IMR-90 (cell line): ENCODE measurements around the gene MB. TPM values are rescaled to one million over a fixed set of nuclear protein-coding genes. Genes with fewer than 3 reads are reported as not detected.

ENCODE experiments used
- ATAC-seq: fragments of 200-7000 bp; cut with Tn5 transposase; 2 replicates; pipeline ENCODE4 v1.9.1; 2020; ENCODE audit warnings: low read depth, mild to moderate bottlenecking, moderate library complexity
- BruUV-seq: library from RNA; stranded (reverse); fragments of 400-500 nt; replicated peaks from 2 replicates; lab custom pipeline; 2021; lab: Mats Ljungman, UMichigan
- CTCF ChIA-PET: fragments of 300-600 bp; formaldehyde crosslinking; extraction: SDS; loops from one replicate; lab custom pipeline; 2021; ENCODE audit warnings: antibody characterized with exemption; lab: Yijun Ruan, JAX
- POLR2A ChIA-PET: fragments of 300-600 bp; sonication (Branson Sonifier 250); formaldehyde crosslinking; loops from one replicate; lab custom pipeline; 2022; ENCODE audit warnings: antibody characterized with exemption; ENCODE audit not compliant: unreplicated experiment; lab: Charles Lee
- DNase-seq: peaks from one replicate; pipeline ENCODE4 v3.0.0; 2013
- H2AFZ ChIP-seq: replicated peaks from 2 replicates; pipeline ENCODE3; 2013; ENCODE audit warnings: low read length, mild to moderate bottlenecking; ENCODE audit not compliant: poor library complexity
- H2AK5ac ChIP-seq: 2 replicates; pipeline ENCODE4 v1.6.1; 2013; ENCODE audit warnings: low read depth, low read length, inconsistent platforms
- H2AK9ac ChIP-seq: replicated peaks from 2 replicates; pipeline ENCODE3; 2013; ENCODE audit warnings: mild to moderate bottlenecking, low read depth, low read length, moderate library complexity; ENCODE audit not compliant: poor library complexity
- H2BK120ac ChIP-seq: 2 replicates; pipeline ENCODE4 v1.6.1; 2013; ENCODE audit warnings: low read depth, low read length, inconsistent platforms
- H2BK15ac ChIP-seq: 3 replicates; pipeline ENCODE4 v1.6.1; 2013; ENCODE audit warnings: low read depth, low read length, inconsistent platforms
- H2BK20ac ChIP-seq: 2 replicates; pipeline ENCODE4 v1.6.1; 2013; ENCODE audit warnings: low read depth, mild to moderate bottlenecking, inconsistent platforms, low read length, moderate library complexity
- H2BK5ac ChIP-seq: 2 replicates; pipeline ENCODE4 v1.6.1; 2013; ENCODE audit warnings: mild to moderate bottlenecking, low read depth, low read length, inconsistent platforms; ENCODE audit not compliant: poor library complexity, severe bottlenecking
- H3K14ac ChIP-seq: replicated peaks from 2 replicates; pipeline ENCODE4 v1.6.1; 2013; ENCODE audit warnings: low read depth, low read length, inconsistent platforms
- H3K18ac ChIP-seq: 2 replicates; pipeline ENCODE4 v1.6.1; 2013; ENCODE audit warnings: low read depth, low read length, control low read depth
- H3K23ac ChIP-seq: 2 replicates; pipeline ENCODE4 v1.6.1; 2013; ENCODE audit warnings: low read depth, low read length, inconsistent platforms
- H3K27ac ChIP-seq: 2 replicates; pipeline ENCODE4 v1.5.1; 2013; ENCODE audit warnings: mild to moderate bottlenecking, control low read depth, low read length; ENCODE audit not compliant: insufficient read depth
- H3K27me3 ChIP-seq: 2 replicates; pipeline ENCODE4 v1.6.1; 2013; ENCODE audit warnings: low read length; ENCODE audit not compliant: control insufficient read depth, insufficient read depth
- H3K36me3 ChIP-seq: 2 replicates; pipeline ENCODE4 v1.6.1; 2013; ENCODE audit warnings: low read length, mixed read lengths; ENCODE audit not compliant: control insufficient read depth, insufficient read depth
- H3K4ac ChIP-seq: 2 replicates; pipeline ENCODE4 v1.6.1; 2013; ENCODE audit warnings: low read depth, low read length, inconsistent platforms
- H3K4me1 ChIP-seq: 2 replicates; pipeline ENCODE4 v1.6.1; 2013; ENCODE audit warnings: low read length, mixed read lengths; ENCODE audit not compliant: control insufficient read depth, insufficient read depth
- H3K4me2 ChIP-seq: 2 replicates; pipeline ENCODE4 v1.6.1; 2013; ENCODE audit warnings: low read depth, mild to moderate bottlenecking, control low read depth, low read length, moderate library complexity
- H3K4me3 ChIP-seq: 2 replicates; pipeline ENCODE4 v1.5.1; 2013; ENCODE audit warnings: low read depth, mild to moderate bottlenecking, control low read depth, low read length, moderate library complexity; ENCODE audit not compliant: insufficient read depth
- H3K56ac ChIP-seq: 2 replicates; pipeline ENCODE4 v1.6.1; 2013; ENCODE audit warnings: low read length, inconsistent platforms; ENCODE audit not compliant: insufficient read depth; ENCODE audit errors: extremely low read depth
- H3K79me1 ChIP-seq, 2 experiments: 2 replicates each; pipeline ENCODE4 v1.6.1; 2013; ENCODE audit warnings: low read length in 2 of 2, inconsistent platforms in 1 of 2, low read depth in 1 of 2
- H3K9ac ChIP-seq: 2 replicates; pipeline ENCODE4 v1.6.1; 2013; ENCODE audit warnings: low read depth, low read length, control low read depth
- H3K9me1 ChIP-seq: 2 replicates; pipeline ENCODE4 v1.6.1; 2013; ENCODE audit warnings: low read length, inconsistent platforms; ENCODE audit not compliant: insufficient read depth
- H3K9me3 ChIP-seq: 2 replicates; pipeline ENCODE4 v1.6.1; 2013; ENCODE audit warnings: low read length; ENCODE audit not compliant: control insufficient read depth, insufficient read depth
- H4K20me1 ChIP-seq: 2 replicates; pipeline ENCODE4 v1.6.1; 2013; ENCODE audit warnings: low read length, inconsistent platforms; ENCODE audit not compliant: insufficient read depth
- H4K5ac ChIP-seq: 2 replicates; pipeline ENCODE4 v1.6.1; 2013; ENCODE audit warnings: mild to moderate bottlenecking, low read depth, low read length, control low read depth
- H4K8ac ChIP-seq, 2 experiments: 2 replicates each; pipeline ENCODE4 v1.6.1; 2013; ENCODE audit warnings: low read depth in 2 of 2, low read length in 2 of 2, control low read depth in 1 of 2, inconsistent platforms in 1 of 2
- H4K91ac ChIP-seq: 2 replicates; pipeline ENCODE4 v1.6.1; 2013; ENCODE audit warnings: low read depth, low read length, inconsistent platforms; ENCODE audit not compliant: insufficient read depth
- BHLHE40 ChIP-seq: fragments of 150-350 bp; IDR thresholded peaks from 2 replicates; pipeline ENCODE4 v1.6.1; 2016; ENCODE audit warnings: mild to moderate bottlenecking, low read depth, low read length
- CEBPB ChIP-seq: IDR thresholded peaks from 2 replicates; pipeline ENCODE4 v1.6.1; 2012; ENCODE audit warnings: low read depth, low read length, improper control_type of control experiment
- CHD1 ChIP-seq: IDR thresholded peaks from 2 replicates; pipeline ENCODE4 v1.6.1; 2012; ENCODE audit warnings: low read depth, low read length, improper control_type of control experiment
- FOS ChIP-seq: fragments of 150-350 bp; IDR thresholded peaks from 2 replicates; pipeline ENCODE4 v1.6.1; 2016; ENCODE audit warnings: low read depth, low read length
- MAFK ChIP-seq: IDR thresholded peaks from 2 replicates; pipeline ENCODE4 v1.6.1; 2012; ENCODE audit warnings: low read depth, low read length, improper control_type of control experiment
- MAZ ChIP-seq: IDR thresholded peaks from 2 replicates; pipeline ENCODE4 v1.6.1; 2012; ENCODE audit warnings: low read depth, mild to moderate bottlenecking, low read length, improper control_type of control experiment, moderate library complexity, borderline replicate concordance
- MXI1 ChIP-seq: IDR thresholded peaks from 2 replicates; pipeline ENCODE4 v1.6.1; 2012; ENCODE audit warnings: low read depth, mild to moderate bottlenecking, low read length, moderate library complexity, borderline replicate concordance
- NFE2L2 ChIP-seq: fragments of 150-350 bp; IDR thresholded peaks from 2 replicates; pipeline ENCODE4 v1.6.1; 2016; ENCODE audit warnings: low read depth, mild to moderate bottlenecking, low read length
- POLR2A ChIP-seq: IDR thresholded peaks from 2 replicates; pipeline ENCODE4 v1.6.1; 2012; ENCODE audit warnings: mild to moderate bottlenecking, low read depth, low read length
- RAD21 ChIP-seq: IDR thresholded peaks from 2 replicates; pipeline ENCODE4 v1.6.1; 2012; ENCODE audit warnings: low read length, improper control_type of control experiment
- RCOR1 ChIP-seq: IDR thresholded peaks from 2 replicates; pipeline ENCODE4 v1.6.1; 2012; ENCODE audit warnings: mild to moderate bottlenecking, low read length, improper control_type of control experiment; ENCODE audit not compliant: insufficient replicate concordance
- RFX5 ChIP-seq: IDR thresholded peaks from 2 replicates; pipeline ENCODE4 v1.8.0; 2012; ENCODE audit warnings: low read depth, mild to moderate bottlenecking, low read length, moderate library complexity
- WGBS, 2 experiments: methylation state at CpG; one replicate each; pipeline versions ENCODE4 v1.1.5 to v1.1.7; 2013; ENCODE audit warnings: missing lambda C conversion rate in 2 of 2; ENCODE audit not compliant: insufficient read length in 1 of 2; ENCODE audit errors: extremely low coverage in 2 of 2; 5-methylcytosine and 5-hydroxymethylcytosine counted together
- dilution Hi-C: fragments of 300-500 bp; cut with HindIII; formaldehyde crosslinking; loops from one replicate; pipeline ENCODE4 v1.14.3; 2018; ENCODE audit warnings: low sequenced_read_pairs; ENCODE audit not compliant: unreplicated experiment
- in situ Hi-C: fragments of 300-500 bp; cut with MboI; formaldehyde crosslinking; loops from 3 replicates; pipeline ENCODE4 v1.14.3; 2019; ENCODE audit warnings: low sequenced_read_pairs, inconsistent platforms, mixed read lengths
- intact Hi-C: fragments of 100-400 bp; cut with micrococcal nuclease; formaldehyde crosslinking; loops from 2 replicates; pipeline ENCODE4 v1.10.0; 2022
- polyA plus RNA-seq, 3 experiments: library from polyadenylated mRNA; depleted of rRNA; stranded (reverse); fragments of >200 nt; gene quantifications; 2 replicates each; pipeline ENCODE4 v1.2.3, GENCODE V29; 2012; ENCODE audit warnings: low replicate concordance in 1 of 3
- total RNA-seq: library from RNA; depleted of rRNA; stranded (reverse); fragments of >200 nt; gene quantifications from 2 replicates; pipeline ENCODE4 v1.2.3, GENCODE V29; 2012
- TF ChIP-seq, protein P1 (sequence below): fragments of 150-350 bp; IDR thresholded peaks from 2 replicates; pipeline ENCODE4 v1.6.1; 2017; ENCODE audit warnings: mild to moderate bottlenecking, antibody characterized with exemption, low read length, low read depth
- TF ChIP-seq, protein P2 (sequence below): fragments of 150-350 bp; IDR thresholded peaks from 2 replicates; pipeline ENCODE4 v1.6.1; 2016; ENCODE audit warnings: low read depth, mild to moderate bottlenecking, low read length, moderate library complexity, borderline replicate concordance
- TF ChIP-seq, protein P3 (sequence below): conservative IDR thresholded peaks from 2 replicates; pipeline ENCODE4 v1.5.1; 2012; ENCODE audit warnings: mild to moderate bottlenecking, low read depth, low read length, improper control_type of control experiment

Gene MB
- total and polyA plus RNA-seq, 2 of the 4 experiments (the other 2 are of a cell fraction): not detected

DNA sequence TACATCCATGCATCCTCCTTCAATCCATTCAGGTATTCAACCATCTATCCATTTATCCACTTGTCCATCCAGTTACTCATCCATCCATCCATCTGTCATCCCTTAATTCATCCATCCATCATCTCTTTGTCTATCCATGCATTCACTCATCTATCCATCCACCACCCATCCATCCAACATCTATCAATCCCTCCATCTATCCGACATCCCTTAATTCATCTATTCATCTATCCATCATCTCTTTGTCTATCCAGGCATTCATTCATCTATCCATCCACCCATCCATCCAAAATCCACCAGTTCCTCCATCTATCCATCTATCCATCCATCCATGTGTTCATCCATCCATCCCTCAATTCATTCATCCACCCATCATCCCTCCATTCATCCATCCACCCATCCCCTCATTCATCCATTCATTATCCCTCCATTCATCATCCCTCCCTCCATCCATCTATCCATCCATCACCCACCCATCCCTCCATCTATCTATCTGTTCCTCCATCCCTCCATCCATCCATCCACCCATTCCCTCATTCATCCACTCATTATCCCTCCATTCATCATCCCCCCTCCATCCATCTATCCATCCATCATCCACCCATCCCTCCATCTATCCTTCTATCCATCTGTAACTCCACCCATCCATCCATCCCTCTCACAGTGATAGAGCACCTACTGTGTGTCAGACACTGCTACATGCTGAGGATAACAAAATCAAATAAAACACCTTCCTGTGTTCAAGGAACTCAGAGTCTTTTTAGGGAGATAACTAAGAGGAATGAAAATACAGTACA lies 1.5 kb upstream of the MB start:
- Histone ChIP-seq H2BK15ac (no peak overlapping the region), H3K9me1 (no peaks in the 10 kb centered on the region), H3K27ac (no peak overlapping the region), H3K36me3 (no peaks in the 10 kb centered on the region), H2BK5ac (peak overlapping the region; percentile 46), H3K14ac (no peak overlapping the region), H3K56ac (no peak overlapping the region), H4K5ac (no peak overlapping the region), H3K79me1 (no peaks in the 10 kb centered on the region), H2AFZ (no peak overlapping the region), H2AK9ac (no peak overlapping the region), H3K9me3 (no peaks in the 10 kb centered on the region), H4K8ac (no peak overlapping the region), H4K20me1 (no peaks in the 10 kb centered on the region), H3K9ac (no peak overlapping the region), H3K4me1 (peaks cover 2% of the 10 kb centered on the region; the same call in 1 of the 2 replicates), H3K4ac (no peak overlapping the region), H3K23ac (no peak overlapping the region), H3K27me3 (peaks cover 16% of the 10 kb centered on the region), H3K4me2 (no peak overlapping the region), H4K91ac (no peak overlapping the region), H2AK5ac (no peak overlapping the region), H2BK120ac (no peak overlapping the region), H3K4me3 (no peak overlapping the region), H2BK20ac (no peak overlapping the region), H3K18ac (no peak overlapping the region)
- intact Hi-C loops: no loop called here
- ATAC-seq: no peak
- no peak for DNase-seq
- no TSS peak for BruUV-seq
- TF ChIP-seq, protein P1, sequence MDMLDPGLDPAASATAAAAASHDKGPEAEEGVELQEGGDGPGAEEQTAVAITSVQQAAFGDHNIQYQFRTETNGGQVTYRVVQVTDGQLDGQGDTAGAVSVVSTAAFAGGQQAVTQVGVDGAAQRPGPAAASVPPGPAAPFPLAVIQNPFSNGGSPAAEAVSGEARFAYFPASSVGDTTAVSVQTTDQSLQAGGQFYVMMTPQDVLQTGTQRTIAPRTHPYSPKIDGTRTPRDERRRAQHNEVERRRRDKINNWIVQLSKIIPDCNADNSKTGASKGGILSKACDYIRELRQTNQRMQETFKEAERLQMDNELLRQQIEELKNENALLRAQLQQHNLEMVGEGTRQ: no peak
- TF ChIP-seq NFE2L2 (no peak), MXI1 (no peak), RAD21 (no peak), MAFK (no peak), CHD1 (no peak), FOS (no peak), RFX5 (no peak), CEBPB (no peak), BHLHE40 (no peak), POLR2A (no peak), MAZ (no peak), RCOR1 (no peak)
- TF ChIP-seq, protein P2, sequence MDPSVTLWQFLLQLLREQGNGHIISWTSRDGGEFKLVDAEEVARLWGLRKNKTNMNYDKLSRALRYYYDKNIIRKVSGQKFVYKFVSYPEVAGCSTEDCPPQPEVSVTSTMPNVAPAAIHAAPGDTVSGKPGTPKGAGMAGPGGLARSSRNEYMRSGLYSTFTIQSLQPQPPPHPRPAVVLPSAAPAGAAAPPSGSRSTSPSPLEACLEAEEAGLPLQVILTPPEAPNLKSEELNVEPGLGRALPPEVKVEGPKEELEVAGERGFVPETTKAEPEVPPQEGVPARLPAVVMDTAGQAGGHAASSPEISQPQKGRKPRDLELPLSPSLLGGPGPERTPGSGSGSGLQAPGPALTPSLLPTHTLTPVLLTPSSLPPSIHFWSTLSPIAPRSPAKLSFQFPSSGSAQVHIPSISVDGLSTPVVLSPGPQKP: no peak
- TF ChIP-seq, protein P3, sequence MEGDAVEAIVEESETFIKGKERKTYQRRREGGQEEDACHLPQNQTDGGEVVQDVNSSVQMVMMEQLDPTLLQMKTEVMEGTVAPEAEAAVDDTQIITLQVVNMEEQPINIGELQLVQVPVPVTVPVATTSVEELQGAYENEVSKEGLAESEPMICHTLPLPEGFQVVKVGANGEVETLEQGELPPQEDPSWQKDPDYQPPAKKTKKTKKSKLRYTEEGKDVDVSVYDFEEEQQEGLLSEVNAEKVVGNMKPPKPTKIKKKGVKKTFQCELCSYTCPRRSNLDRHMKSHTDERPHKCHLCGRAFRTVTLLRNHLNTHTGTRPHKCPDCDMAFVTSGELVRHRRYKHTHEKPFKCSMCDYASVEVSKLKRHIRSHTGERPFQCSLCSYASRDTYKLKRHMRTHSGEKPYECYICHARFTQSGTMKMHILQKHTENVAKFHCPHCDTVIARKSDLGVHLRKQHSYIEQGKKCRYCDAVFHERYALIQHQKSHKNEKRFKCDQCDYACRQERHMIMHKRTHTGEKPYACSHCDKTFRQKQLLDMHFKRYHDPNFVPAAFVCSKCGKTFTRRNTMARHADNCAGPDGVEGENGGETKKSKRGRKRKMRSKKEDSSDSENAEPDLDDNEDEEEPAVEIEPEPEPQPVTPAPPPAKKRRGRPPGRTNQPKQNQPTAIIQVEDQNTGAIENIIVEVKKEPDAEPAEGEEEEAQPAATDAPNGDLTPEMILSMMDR: no peak
- in situ Hi-C loops: no loop called here
- ChIA-PET CTCF (no interaction called here), POLR2A (no interaction called here)
- 100% methylated on average over 1 of the region's 1 CpG for WGBS, 2 experiments
- dilution Hi-C loops: no loop called here
